HG02571 (cell line): ENCODE data around the gene DRC7.

ENCODE experiments used
- ATAC-seq: cut with Tn5 transposase; IDR thresholded peaks from one replicate; pipeline ENCODE4 v1.9.1; 2021; ENCODE audit warnings: mild to moderate bottlenecking, moderate library complexity; ENCODE audit not compliant: unreplicated experiment

The DRC7 gene

GRCh38 chr16:57781349-57781740 lies 86.7 kb downstream of the DRC7 start:
- no peak for ATAC-seq
